ENCODE measurements around the gene SLC13A3. TPM values are rescaled to one million over a fixed set of nuclear protein-coding genes. Genes with fewer than 3 reads are reported as not detected.

SLC13A3 gene
- total RNA-seq, 1 donor from 2014 or later = 2.9 TPM

GRCh38 chr20:46657137-46657536, 5.9 kb upstream of the SLC13A3 start:
- no peak overlapping the region for H3K27ac Mint-ChIP-seq
- peaks cover 11% of the 10 kb centered on the region for H3K36me3 Mint-ChIP-seq (ENCODE audit: insufficient read depth)
- no peak for DNase-seq (ENCODE audit: low spot score, unreplicated experiment)
- H3K4me1 Mint-ChIP-seq (ENCODE audit: low read depth) = no peaks in the 10 kb centered on the region
- peaks cover 14% of the 10 kb centered on the region for H3K9me3 Mint-ChIP-seq (ENCODE audit: low read depth)
- H3K4me3 Mint-ChIP-seq (ENCODE audit: low read depth) = no peak overlapping the region
- H3K27me3 Mint-ChIP-seq = peaks cover 10% of the 10 kb centered on the region
- TF ChIP-seq CTCF (IDR thresholded peaks at IDR 0.05; ENCODE audit: unreplicated experiment) = no peak

GRCh38 chr20:46652699-46653098, 1.4 kb upstream of the SLC13A3 start:
- H3K27ac Mint-ChIP-seq = no peak overlapping the region
- H3K4me1 Mint-ChIP-seq (ENCODE audit: low read depth) = no peaks in the 10 kb centered on the region
- DNase-seq (ENCODE audit: low spot score, unreplicated experiment) = no peak
- no peak overlapping the region for H3K4me3 Mint-ChIP-seq (ENCODE audit: low read depth)
- peaks cover 4% of the 10 kb centered on the region for H3K9me3 Mint-ChIP-seq (ENCODE audit: low read depth)
- peaks cover 47% of the 10 kb centered on the region for H3K27me3 Mint-ChIP-seq
- TF ChIP-seq CTCF (IDR thresholded peaks at IDR 0.05; ENCODE audit: unreplicated experiment) = no peak
- peaks cover 1% of the 10 kb centered on the region for H3K36me3 Mint-ChIP-seq (ENCODE audit: insufficient read depth)

GRCh38 chr20:46650575-46651090, 626 bp downstream of the SLC13A3 start:
- DNase-seq (ENCODE audit: low spot score, unreplicated experiment) = no peak
- Mint-ChIP-seq H3K4me3 (ENCODE audit: low read depth) (peak overlapping the region; percentile 23), H3K36me3 (ENCODE audit: insufficient read depth) (no peaks in the 10 kb centered on the region), H3K9me3 (ENCODE audit: low read depth) (no peaks in the 10 kb centered on the region), H3K27ac (no peak overlapping the region), H3K27me3 (peaks cover 58% of the 10 kb centered on the region), H3K4me1 (ENCODE audit: low read depth) (no peaks in the 10 kb centered on the region)
- no peak for TF ChIP-seq CTCF (IDR thresholded peaks at IDR 0.05; ENCODE audit: unreplicated experiment)

GRCh38 chr20:46649965-46650542, 1.2 kb downstream of the SLC13A3 start:
- no peak for DNase-seq (ENCODE audit: low spot score, unreplicated experiment)
- Mint-ChIP-seq H3K4me1 (ENCODE audit: low read depth) (no peaks in the 10 kb centered on the region), H3K27ac (no peak overlapping the region), H3K9me3 (ENCODE audit: low read depth) (no peaks in the 10 kb centered on the region), H3K36me3 (ENCODE audit: insufficient read depth) (no peaks in the 10 kb centered on the region), H3K27me3 (peaks cover 62% of the 10 kb centered on the region), H3K4me3 (ENCODE audit: low read depth) (no peak overlapping the region)
- TF ChIP-seq CTCF (IDR thresholded peaks at IDR 0.05; ENCODE audit: unreplicated experiment) = no peak

- Mint-ChIP-seq H3K27me3 (peaks cover 64% of the 10 kb centered on the region), H3K27ac (no peak overlapping the region), H3K9me3 (ENCODE audit: low read depth) (no peaks in the 10 kb centered on the region), H3K36me3 (ENCODE audit: insufficient read depth) (no peaks in the 10 kb centered on the region), H3K4me3 (ENCODE audit: low read depth) (no peak overlapping the region), H3K4me1 (ENCODE audit: low read depth) (no peaks in the 10 kb centered on the region)
- TF ChIP-seq CTCF (IDR thresholded peaks at IDR 0.05; ENCODE audit: unreplicated experiment) = no peak
- no peak for DNase-seq (ENCODE audit: low spot score, unreplicated experiment)
Measured at GRCh38 chr20:46649650-46649949, 1.7 kb downstream of the SLC13A3 start.

Measured in progenitor cell of endocrine pancreas (in vitro differentiated cells).